ENCODE data around the gene CRACR2B.
A peak's percentile ranks its signal among the peaks of the same experiment; 100 is the strongest.

DNA sequence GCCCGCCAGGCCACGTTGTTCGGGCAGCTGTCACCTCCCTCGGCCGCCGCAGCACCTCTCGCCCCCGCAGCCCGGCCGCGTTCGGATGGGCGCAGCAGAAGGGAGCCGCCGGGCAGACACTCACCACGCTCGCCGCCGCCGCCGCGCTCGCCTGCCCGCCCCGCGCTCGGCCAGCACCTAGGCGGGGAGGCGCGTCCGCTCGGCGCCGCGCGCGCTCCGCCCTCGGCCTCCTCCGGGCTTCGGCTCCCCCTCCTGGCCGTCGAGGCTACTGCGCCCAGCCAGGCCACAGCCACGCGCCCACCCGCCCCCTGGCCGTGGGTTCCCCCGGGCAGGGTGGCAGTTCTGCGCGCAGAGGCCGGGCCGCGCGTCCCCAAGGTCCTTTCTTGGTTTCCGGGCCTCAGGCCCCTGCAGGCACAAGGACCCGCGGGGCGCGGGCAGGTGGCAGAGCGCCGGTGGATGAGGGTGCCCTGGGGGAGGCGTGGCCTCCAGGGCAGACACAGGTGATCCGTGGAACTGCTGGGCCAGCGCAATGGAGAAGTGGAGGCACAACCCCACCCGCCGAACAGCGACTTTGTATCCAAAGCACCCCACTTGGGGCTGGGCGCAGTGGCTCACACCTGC lies 29.5 kb upstream of the CRACR2B start, which contains the start of gene SLC25A22:
- TF ChIP-seq EZH2 (IDR thresholded peaks at IDR 0.05; ENCODE audit: borderline replicate concordance, control insufficient read depth, low read depth, low read length) = no peak
- TF ChIP-seq, protein P1, sequence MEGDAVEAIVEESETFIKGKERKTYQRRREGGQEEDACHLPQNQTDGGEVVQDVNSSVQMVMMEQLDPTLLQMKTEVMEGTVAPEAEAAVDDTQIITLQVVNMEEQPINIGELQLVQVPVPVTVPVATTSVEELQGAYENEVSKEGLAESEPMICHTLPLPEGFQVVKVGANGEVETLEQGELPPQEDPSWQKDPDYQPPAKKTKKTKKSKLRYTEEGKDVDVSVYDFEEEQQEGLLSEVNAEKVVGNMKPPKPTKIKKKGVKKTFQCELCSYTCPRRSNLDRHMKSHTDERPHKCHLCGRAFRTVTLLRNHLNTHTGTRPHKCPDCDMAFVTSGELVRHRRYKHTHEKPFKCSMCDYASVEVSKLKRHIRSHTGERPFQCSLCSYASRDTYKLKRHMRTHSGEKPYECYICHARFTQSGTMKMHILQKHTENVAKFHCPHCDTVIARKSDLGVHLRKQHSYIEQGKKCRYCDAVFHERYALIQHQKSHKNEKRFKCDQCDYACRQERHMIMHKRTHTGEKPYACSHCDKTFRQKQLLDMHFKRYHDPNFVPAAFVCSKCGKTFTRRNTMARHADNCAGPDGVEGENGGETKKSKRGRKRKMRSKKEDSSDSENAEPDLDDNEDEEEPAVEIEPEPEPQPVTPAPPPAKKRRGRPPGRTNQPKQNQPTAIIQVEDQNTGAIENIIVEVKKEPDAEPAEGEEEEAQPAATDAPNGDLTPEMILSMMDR (IDR thresholded peaks at IDR 0.05 in 2 of 3, conservative IDR thresholded peaks at IDR 0.05 in 1 of 3; ENCODE audit: control insufficient read depth in 2 of 3, extremely low read depth in 1 of 3, insufficient read depth in 1 of 3, low read depth in 3 of 3, low read length in 3 of 3) = peak; percentile 63 to 86 (median 67); a peak in 4 of 6 replicates
- TF ChIP-seq, protein P2, sequence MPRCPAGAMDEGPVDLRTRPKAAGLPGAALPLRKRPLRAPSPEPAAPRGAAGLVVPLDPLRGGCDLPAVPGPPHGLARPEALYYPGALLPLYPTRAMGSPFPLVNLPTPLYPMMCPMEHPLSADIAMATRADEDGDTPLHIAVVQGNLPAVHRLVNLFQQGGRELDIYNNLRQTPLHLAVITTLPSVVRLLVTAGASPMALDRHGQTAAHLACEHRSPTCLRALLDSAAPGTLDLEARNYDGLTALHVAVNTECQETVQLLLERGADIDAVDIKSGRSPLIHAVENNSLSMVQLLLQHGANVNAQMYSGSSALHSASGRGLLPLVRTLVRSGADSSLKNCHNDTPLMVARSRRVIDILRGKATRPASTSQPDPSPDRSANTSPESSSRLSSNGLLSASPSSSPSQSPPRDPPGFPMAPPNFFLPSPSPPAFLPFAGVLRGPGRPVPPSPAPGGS (IDR thresholded peaks at IDR 0.05; ENCODE audit: borderline replicate concordance, insufficient read depth, low read depth, low read length, poor library complexity, severe bottlenecking) = peak; percentile 65
- peak; percentile 50; the same call in 1 of the 2 replicates for TF ChIP-seq POLR2A (IDR thresholded peaks at IDR 0.05; ENCODE audit: low read depth, low read length)
- no peak for TF ChIP-seq CBX3 (IDR thresholded peaks at IDR 0.05; ENCODE audit: borderline replicate concordance, low read depth)
- TF ChIP-seq JUND (IDR thresholded peaks at IDR 0.05; ENCODE audit: low read depth, low read length) = no peak
- TF ChIP-seq TAF1 (IDR thresholded peaks at IDR 0.05; ENCODE audit: borderline replicate concordance, low read depth, low read length) = no peak
- TF ChIP-seq, protein P3, sequence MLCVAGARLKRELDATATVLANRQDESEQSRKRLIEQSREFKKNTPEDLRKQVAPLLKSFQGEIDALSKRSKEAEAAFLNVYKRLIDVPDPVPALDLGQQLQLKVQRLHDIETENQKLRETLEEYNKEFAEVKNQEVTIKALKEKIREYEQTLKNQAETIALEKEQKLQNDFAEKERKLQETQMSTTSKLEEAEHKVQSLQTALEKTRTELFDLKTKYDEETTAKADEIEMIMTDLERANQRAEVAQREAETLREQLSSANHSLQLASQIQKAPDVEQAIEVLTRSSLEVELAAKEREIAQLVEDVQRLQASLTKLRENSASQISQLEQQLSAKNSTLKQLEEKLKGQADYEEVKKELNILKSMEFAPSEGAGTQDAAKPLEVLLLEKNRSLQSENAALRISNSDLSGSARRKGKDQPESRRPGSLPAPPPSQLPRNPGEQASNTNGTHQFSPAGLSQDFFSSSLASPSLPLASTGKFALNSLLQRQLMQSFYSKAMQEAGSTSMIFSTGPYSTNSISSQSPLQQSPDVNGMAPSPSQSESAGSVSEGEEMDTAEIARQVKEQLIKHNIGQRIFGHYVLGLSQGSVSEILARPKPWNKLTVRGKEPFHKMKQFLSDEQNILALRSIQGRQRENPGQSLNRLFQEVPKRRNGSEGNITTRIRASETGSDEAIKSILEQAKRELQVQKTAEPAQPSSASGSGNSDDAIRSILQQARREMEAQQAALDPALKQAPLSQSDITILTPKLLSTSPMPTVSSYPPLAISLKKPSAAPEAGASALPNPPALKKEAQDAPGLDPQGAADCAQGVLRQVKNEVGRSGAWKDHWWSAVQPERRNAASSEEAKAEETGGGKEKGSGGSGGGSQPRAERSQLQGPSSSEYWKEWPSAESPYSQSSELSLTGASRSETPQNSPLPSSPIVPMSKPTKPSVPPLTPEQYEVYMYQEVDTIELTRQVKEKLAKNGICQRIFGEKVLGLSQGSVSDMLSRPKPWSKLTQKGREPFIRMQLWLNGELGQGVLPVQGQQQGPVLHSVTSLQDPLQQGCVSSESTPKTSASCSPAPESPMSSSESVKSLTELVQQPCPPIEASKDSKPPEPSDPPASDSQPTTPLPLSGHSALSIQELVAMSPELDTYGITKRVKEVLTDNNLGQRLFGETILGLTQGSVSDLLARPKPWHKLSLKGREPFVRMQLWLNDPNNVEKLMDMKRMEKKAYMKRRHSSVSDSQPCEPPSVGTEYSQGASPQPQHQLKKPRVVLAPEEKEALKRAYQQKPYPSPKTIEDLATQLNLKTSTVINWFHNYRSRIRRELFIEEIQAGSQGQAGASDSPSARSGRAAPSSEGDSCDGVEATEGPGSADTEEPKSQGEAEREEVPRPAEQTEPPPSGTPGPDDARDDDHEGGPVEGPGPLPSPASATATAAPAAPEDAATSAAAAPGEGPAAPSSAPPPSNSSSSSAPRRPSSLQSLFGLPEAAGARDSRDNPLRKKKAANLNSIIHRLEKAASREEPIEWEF (IDR thresholded peaks at IDR 0.05; ENCODE audit: insufficient replicate concordance, low read depth, low read length) = no peak
- TF ChIP-seq CEBPB (IDR thresholded peaks at IDR 0.05; ENCODE audit: borderline replicate concordance in 1 of 2, low read depth in 2 of 2, low read length in 2 of 2) = no peak
- TF ChIP-seq SREBF2 (IDR thresholded peaks at IDR 0.05; ENCODE audit: low read length) = no peak
- TF ChIP-seq NFIC (IDR thresholded peaks at IDR 0.05; ENCODE audit: low read depth, low read length) = no peak
- TF ChIP-seq SMAD1 (IDR thresholded peaks at IDR 0.05; ENCODE audit: low read depth, partially characterized antibody) = no peak
- no peak for TF ChIP-seq NFYB (IDR thresholded peaks at IDR 0.05; ENCODE audit: insufficient read depth, low read depth, low read length)
- TF ChIP-seq, protein P4, sequence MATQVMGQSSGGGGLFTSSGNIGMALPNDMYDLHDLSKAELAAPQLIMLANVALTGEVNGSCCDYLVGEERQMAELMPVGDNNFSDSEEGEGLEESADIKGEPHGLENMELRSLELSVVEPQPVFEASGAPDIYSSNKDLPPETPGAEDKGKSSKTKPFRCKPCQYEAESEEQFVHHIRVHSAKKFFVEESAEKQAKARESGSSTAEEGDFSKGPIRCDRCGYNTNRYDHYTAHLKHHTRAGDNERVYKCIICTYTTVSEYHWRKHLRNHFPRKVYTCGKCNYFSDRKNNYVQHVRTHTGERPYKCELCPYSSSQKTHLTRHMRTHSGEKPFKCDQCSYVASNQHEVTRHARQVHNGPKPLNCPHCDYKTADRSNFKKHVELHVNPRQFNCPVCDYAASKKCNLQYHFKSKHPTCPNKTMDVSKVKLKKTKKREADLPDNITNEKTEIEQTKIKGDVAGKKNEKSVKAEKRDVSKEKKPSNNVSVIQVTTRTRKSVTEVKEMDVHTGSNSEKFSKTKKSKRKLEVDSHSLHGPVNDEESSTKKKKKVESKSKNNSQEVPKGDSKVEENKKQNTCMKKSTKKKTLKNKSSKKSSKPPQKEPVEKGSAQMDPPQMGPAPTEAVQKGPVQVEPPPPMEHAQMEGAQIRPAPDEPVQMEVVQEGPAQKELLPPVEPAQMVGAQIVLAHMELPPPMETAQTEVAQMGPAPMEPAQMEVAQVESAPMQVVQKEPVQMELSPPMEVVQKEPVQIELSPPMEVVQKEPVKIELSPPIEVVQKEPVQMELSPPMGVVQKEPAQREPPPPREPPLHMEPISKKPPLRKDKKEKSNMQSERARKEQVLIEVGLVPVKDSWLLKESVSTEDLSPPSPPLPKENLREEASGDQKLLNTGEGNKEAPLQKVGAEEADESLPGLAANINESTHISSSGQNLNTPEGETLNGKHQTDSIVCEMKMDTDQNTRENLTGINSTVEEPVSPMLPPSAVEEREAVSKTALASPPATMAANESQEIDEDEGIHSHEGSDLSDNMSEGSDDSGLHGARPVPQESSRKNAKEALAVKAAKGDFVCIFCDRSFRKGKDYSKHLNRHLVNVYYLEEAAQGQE (IDR thresholded peaks at IDR 0.05; ENCODE audit: low read depth, low read length) = no peak
